Memory B cell (primary cell): ENCODE data around the gene MVD.
A peak's percentile ranks its signal among the peaks of the same experiment; 100 is the strongest.
"Not testable (repeated sequence)": the region's sequence is repeated elsewhere in the genome, so short reads cannot be mapped to it uniquely, and the experiment has no call there.

Experiments
- ATAC-seq: fragments of 150-1000 bp; cut with Tn5 transposase; 2 replicates; pipeline ENCODE4 v1.10.0; 2021; ENCODE audit warnings: low read depth, mild to moderate bottlenecking, moderate library complexity
- DNase-seq, 2 donors: peaks; one replicate each; pipeline ENCODE4 v3.0.0; 2022; ENCODE audit warnings: low spot score in 2 of 2
- H3K27ac Mint-ChIP-seq: one replicate; pipeline ENCODE4 v1.8.0; 2022; ENCODE audit warnings: mild to moderate bottlenecking, moderate library complexity, mixed read lengths
- H3K27me3 Mint-ChIP-seq: one replicate; pipeline ENCODE4 v1.8.0; 2022; ENCODE audit warnings: mixed read lengths
- H3K36me3 Mint-ChIP-seq: one replicate; pipeline ENCODE4 v1.8.0; 2022; ENCODE audit warnings: mild to moderate bottlenecking, mixed read lengths
- H3K4me1 Mint-ChIP-seq: one replicate; pipeline ENCODE4 v1.8.0; 2022; ENCODE audit warnings: mixed read lengths
- H3K4me3 Mint-ChIP-seq: one replicate; pipeline ENCODE4 v1.8.0; 2022; ENCODE audit warnings: mild to moderate bottlenecking, moderate library complexity, mixed read lengths
- H3K9me3 Mint-ChIP-seq: one replicate; pipeline ENCODE4 v1.8.0; 2022; ENCODE audit warnings: mixed read lengths

MVD gene

GRCh38 chr16:88616736-88617135 is 46.2 kb downstream of the MVD start:
- no peak for DNase-seq
- peaks cover 22% of the 10 kb centered on the region for H3K36me3 Mint-ChIP-seq
- H3K9me3 Mint-ChIP-seq: no peaks in the 10 kb centered on the region
- no peak overlapping the region for H3K4me3 Mint-ChIP-seq
- no peaks in the 10 kb centered on the region for H3K27me3 Mint-ChIP-seq
- no peak overlapping the region for H3K27ac Mint-ChIP-seq
- no peak for ATAC-seq
- H3K4me1 Mint-ChIP-seq: peaks cover 7% of the 10 kb centered on the region

DNA sequence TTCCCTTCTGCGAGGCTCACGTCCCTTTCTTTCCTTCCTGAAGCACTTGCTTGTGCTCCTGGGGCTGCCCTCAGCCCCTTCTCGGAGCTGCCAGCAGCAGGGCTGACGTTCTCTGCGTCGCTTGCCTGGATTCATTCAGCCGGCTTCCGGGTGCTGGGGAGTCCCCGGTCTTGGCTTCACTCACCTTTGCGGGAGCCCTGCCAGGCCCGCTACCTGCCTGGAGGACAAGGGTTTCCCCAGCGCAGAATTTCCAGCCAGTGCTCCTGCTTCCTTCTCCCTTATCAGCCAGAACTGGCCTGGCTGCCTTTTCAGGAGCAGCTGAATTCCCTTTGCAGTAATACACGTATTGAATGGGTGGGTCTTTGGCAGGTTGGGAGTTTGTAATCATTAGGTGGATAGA is 46.6 kb downstream of the MVD start:
- H3K4me3 Mint-ChIP-seq: no peak overlapping the region
- peaks cover 7% of the 10 kb centered on the region for H3K4me1 Mint-ChIP-seq
- no peaks in the 10 kb centered on the region for H3K9me3 Mint-ChIP-seq
- peaks cover 22% of the 10 kb centered on the region for H3K36me3 Mint-ChIP-seq
- no peaks in the 10 kb centered on the region for H3K27me3 Mint-ChIP-seq
- DNase-seq (no peak), ATAC-seq (no peak)
- H3K27ac Mint-ChIP-seq: no peak overlapping the region

DNA sequence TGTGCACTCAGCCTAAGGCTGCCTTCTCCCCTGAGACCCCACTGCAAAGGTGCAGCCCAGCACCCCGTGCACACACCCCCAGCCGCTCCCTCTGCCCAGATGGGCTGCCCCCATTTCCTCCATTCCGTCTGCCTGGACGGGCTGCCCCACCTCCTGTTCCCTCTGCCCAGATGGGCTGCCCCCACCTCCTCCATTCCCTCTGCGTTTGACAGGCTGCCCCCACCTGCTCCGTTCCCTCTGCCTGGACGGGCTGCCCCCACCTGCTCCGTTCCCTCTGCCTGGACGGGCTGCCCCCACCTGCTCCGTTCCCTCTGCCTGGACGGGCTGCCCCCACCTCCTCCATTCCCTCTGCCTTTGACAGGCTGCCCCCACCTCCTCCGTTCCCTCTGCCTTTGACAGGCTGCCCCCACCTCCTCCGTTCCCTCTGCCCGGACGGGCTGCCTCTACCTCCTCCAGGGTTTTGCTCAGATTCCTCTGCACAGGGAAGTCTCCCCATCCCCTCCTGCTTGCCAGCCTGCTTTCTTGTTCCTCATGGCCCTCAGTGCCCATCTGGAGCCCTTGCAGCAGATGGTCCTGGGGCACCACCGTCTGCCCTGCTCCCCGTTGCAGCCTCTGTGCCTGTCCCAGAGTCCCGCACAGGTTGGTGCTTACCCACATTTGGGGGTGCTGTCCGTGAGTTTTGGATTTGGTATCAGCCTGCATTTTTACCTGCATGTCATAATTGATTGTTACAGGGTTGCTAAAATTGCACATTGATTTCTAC is 47.9 kb downstream of the MVD start:
- Mint-ChIP-seq H3K4me3 (no peak overlapping the region), H3K27me3 (no peaks in the 10 kb centered on the region), H3K9me3 (no peaks in the 10 kb centered on the region), H3K36me3 (peaks cover 28% of the 10 kb centered on the region), H3K27ac (no peak overlapping the region), H3K4me1 (peaks cover 9% of the 10 kb centered on the region)
- no peak for ATAC-seq
- DNase-seq: no peak

DNA sequence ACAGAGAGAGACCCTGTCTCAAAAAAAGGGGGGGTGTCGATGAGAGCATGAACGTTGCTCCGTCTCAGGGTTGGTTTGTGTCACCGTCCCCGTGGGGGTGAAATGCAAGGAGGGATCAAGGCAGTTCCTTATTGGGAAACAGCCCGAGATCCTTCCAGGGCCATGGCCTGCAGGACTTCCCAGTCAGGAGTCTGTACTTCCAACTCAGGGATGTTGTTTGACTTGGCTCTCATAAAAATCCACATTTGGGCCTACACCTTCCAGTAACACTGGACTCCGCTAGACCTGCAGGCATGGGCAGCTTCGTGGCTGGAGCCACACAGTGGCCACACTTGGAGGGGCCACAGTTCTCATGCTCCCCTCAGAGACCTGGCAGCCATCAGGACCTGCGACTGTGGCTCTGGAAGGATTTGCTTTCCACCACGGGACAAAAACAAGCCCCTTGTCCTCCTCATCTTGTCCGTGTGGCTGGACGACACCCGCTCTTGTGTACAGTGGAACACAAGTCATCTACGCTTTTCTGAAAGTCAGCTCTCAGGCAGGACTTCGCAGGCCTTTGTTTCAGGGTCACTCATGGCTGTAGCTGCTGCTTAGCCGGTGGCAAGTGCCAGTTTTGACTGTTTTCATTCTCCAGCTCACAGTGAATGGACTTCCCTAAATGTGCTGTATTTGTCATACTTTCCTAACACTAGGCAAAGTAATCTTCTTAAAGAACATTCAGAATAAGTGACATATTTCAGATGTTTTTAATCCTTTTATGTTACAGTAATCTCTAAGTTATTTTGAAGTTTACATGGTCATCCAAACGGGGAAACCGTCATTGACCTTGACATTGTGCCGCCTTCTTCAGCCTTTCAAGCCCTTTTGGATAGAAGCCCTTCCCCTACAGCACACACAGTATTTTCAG is 48.7 kb downstream of the MVD start:
- ATAC-seq (no peak), DNase-seq (no peak)
- H3K36me3 Mint-ChIP-seq: peaks cover 32% of the 10 kb centered on the region
- peak overlapping the region; percentile 50 for H3K27ac Mint-ChIP-seq
- H3K4me1 Mint-ChIP-seq: peaks cover 9% of the 10 kb centered on the region
- H3K27me3 Mint-ChIP-seq: no peaks in the 10 kb centered on the region
- no peak overlapping the region for H3K4me3 Mint-ChIP-seq
- no peaks in the 10 kb centered on the region for H3K9me3 Mint-ChIP-seq

- H3K4me3 Mint-ChIP-seq: no peak overlapping the region
- H3K9me3 Mint-ChIP-seq: no peaks in the 10 kb centered on the region
- no peak overlapping the region for H3K27ac Mint-ChIP-seq
- peaks cover 32% of the 10 kb centered on the region for H3K36me3 Mint-ChIP-seq
- peaks cover 14% of the 10 kb centered on the region for H3K4me1 Mint-ChIP-seq
- DNase-seq: no peak
- no peaks in the 10 kb centered on the region for H3K27me3 Mint-ChIP-seq
- ATAC-seq: no peak
Measured at GRCh38 chr16:88613293-88613692, 49.6 kb downstream of the MVD start.

- Mint-ChIP-seq H3K36me3 (peaks cover 35% of the 10 kb centered on the region), H3K27ac (no peak overlapping the region), H3K4me1 (peaks cover 19% of the 10 kb centered on the region), H3K9me3 (no peaks in the 10 kb centered on the region), H3K4me3 (no peak overlapping the region), H3K27me3 (no peaks in the 10 kb centered on the region)
- DNase-seq: no peak
- ATAC-seq: no peak
Measured at GRCh38 chr16:88610909-88611812, 51.7 kb downstream of the MVD start.

DNA sequence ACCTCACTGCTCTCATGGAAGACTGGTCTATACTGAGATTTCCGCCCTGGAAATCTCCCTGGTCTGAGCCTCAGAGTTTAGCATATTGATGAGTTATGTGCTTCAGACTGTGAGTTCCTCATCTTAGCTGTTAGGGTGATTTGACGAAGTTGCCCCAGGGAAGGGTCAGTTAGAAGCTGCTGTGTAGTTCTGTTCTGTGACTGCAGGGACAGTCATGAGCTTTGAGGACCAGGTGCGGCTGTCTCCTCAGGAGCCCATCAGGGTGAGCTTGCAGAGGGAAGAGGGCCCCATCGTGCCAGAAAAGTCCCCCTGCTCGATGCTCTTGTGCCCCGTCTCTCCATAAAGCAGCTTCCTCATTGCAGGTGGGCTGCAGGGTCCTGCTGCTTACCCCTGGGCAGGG is 52.8 kb downstream of the MVD start:
- no peaks in the 10 kb centered on the region for H3K27me3 Mint-ChIP-seq
- H3K36me3 Mint-ChIP-seq: peaks cover 32% of the 10 kb centered on the region
- H3K4me1 Mint-ChIP-seq: peaks cover 17% of the 10 kb centered on the region
- no peaks in the 10 kb centered on the region for H3K9me3 Mint-ChIP-seq
- ATAC-seq (no peak), DNase-seq (no peak)
- no peak overlapping the region for H3K27ac Mint-ChIP-seq
- H3K4me3 Mint-ChIP-seq: no peak overlapping the region

DNA sequence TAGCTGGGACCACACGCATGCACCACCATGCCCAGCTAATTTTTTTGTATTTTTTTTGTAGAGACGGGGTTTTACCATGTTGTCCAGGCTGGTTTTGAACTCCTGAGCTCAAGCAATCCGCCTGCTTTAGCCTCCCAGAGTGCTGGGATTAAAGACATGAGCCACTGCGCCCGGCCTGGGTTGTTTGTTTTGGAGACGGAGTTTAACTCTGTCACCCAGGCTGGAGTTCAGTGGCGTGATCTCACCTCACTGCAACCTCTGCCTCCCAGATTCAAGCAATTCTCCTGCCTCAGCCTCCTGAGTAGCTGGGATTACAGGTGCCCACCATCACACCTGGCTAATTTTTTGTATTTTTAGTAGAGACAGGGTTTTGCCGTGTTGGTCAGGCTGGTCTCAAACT is 53.5 kb downstream of the MVD start:
- not testable (repeated sequence) for H3K4me3 Mint-ChIP-seq, ATAC-seq, H3K9me3 Mint-ChIP-seq, H3K27ac Mint-ChIP-seq, H3K27me3 Mint-ChIP-seq, DNase-seq
- H3K4me1 Mint-ChIP-seq: peaks cover 16% of the 10 kb centered on the region
- peaks cover 28% of the 10 kb centered on the region for H3K36me3 Mint-ChIP-seq

GRCh38 chr16:88608076-88608475 is 54.8 kb downstream of the MVD start:
- DNase-seq: no peak
- peak; percentile 59 for ATAC-seq
- Mint-ChIP-seq H3K27ac (no peak overlapping the region), H3K9me3 (no peaks in the 10 kb centered on the region), H3K4me1 (peaks cover 16% of the 10 kb centered on the region), H3K36me3 (peaks cover 20% of the 10 kb centered on the region), H3K4me3 (peak overlapping the region; percentile 27), H3K27me3 (no peaks in the 10 kb centered on the region)

- Mint-ChIP-seq H3K36me3 (peaks cover 25% of the 10 kb centered on the region), H3K4me1 (peaks cover 18% of the 10 kb centered on the region), H3K27ac (no peak overlapping the region), H3K4me3 (no peak overlapping the region), H3K9me3 (no peaks in the 10 kb centered on the region), H3K27me3 (no peaks in the 10 kb centered on the region)
- no peak for DNase-seq
- no peak for ATAC-seq
Measured at GRCh38 chr16:88606148-88606757, 56.6 kb downstream of the MVD start.

DNA sequence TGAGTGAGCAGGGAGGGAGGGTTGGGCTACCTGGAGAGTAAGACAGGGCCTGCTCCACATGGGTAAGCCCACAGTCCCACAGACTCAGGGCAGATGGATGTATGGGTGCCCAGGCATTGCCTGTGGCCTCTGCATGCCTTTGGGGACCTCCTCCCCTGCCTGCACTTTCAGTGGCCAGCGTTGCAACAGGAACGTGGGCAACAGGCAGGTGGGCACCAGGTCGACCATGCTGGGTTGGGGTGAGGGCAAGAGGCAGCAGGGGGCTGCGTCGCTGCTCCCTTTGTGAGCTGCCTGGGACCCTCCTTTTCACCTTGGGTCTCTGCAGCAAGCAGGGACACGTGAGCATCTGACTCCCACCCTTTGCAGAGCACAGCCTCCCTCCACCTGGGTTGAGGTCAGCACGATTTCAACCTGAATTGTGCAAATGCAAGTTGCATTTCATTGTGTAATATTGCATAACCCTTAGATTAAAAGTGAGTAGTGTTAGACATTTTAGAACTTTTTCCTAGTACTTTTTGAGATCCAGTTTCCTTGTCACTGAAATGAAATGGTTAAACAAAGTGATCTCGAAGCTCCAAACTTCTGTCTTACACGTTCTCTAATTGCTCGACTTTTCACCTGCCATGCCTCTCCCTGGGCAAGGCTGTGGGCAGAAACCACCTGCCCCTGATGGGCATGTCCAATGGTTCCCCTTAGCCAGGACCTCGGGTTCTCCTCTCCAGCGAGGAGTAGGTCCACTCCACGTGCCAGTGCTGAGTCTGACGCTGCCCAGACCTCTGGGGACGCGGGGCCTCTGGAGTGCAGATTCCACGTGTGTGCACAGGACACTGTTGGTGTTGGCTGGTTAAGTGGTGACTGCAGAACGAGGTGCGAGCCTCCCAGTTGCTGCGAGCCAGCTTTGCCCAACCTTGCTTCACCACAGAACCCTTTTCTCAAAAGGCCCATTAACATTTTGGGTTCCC is 57.4 kb downstream of the MVD start:
- Mint-ChIP-seq H3K4me3 (no peak overlapping the region), H3K4me1 (peaks cover 16% of the 10 kb centered on the region), H3K27ac (no peak overlapping the region), H3K9me3 (no peaks in the 10 kb centered on the region), H3K27me3 (no peaks in the 10 kb centered on the region), H3K36me3 (peaks cover 25% of the 10 kb centered on the region)
- ATAC-seq (no peak), DNase-seq (no peak)

- H3K4me1 Mint-ChIP-seq: peaks cover 5% of the 10 kb centered on the region
- H3K27ac Mint-ChIP-seq: no peak overlapping the region
- H3K36me3 Mint-ChIP-seq: peaks cover 22% of the 10 kb centered on the region
- no peak overlapping the region for H3K4me3 Mint-ChIP-seq
- H3K27me3 Mint-ChIP-seq: no peaks in the 10 kb centered on the region
- no peak for ATAC-seq
- DNase-seq: no peak
- H3K9me3 Mint-ChIP-seq: no peaks in the 10 kb centered on the region
Measured at GRCh38 chr16:88602091-88602490, 60.8 kb downstream of the MVD start.
